CD4-positive, alpha-beta T cell treated with Interleukin-1 beta for 1 hour (primary cell): Measurements from ENCODE around the gene CAB39.
A peak's percentile ranks its signal among the peaks of the same experiment; 100 is the strongest.

Experiments
- DNase-seq, 2 donors: peaks; one replicate each; pipeline ENCODE4 v3.0.0-alpha.2; 2020 to 2022

The CAB39 gene

DNA sequence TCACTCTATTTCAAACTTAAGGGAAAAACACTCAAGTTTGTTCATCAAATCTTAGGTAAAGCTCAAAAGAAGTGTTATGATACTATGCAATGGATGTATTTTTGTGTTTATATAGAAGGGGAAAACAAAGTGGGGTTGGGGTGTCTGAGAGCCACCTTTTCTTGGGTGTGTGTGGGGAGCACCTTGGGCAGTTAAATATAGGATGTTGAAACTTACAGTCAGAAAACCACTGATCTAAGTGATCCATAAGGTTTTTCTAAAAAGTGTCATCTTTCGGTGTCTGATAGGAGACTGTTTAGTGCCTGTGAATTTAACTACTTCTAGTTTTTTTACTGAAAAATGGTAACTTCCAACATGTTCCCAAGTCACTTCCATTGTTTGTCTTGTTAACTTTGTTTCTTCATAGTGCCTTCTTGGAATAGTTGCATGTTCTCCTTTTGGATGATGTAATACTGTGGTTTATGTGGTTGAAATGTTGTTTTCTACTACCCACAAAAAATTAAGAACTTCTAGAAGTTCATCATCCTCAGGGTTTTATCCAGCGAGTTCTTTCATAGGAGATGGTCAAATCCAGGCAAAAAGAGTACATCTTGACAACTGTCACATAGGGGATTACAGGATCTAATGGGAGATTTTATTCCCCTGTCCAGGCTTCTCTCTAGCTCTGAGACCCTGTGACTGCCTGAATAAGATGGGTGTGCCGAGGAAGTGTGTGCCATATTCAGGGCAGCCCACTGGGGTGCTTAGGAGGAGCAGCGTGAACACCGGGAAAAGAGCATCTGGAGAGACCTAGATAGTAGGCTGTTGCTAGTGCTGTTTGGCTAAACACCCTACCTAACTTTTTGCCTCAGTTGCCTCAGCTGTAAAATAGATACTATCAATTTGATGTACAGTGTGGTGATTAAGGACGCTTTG, 46.2 kb downstream of the CAB39 start:
- DNase-seq, result no peak

DNA sequence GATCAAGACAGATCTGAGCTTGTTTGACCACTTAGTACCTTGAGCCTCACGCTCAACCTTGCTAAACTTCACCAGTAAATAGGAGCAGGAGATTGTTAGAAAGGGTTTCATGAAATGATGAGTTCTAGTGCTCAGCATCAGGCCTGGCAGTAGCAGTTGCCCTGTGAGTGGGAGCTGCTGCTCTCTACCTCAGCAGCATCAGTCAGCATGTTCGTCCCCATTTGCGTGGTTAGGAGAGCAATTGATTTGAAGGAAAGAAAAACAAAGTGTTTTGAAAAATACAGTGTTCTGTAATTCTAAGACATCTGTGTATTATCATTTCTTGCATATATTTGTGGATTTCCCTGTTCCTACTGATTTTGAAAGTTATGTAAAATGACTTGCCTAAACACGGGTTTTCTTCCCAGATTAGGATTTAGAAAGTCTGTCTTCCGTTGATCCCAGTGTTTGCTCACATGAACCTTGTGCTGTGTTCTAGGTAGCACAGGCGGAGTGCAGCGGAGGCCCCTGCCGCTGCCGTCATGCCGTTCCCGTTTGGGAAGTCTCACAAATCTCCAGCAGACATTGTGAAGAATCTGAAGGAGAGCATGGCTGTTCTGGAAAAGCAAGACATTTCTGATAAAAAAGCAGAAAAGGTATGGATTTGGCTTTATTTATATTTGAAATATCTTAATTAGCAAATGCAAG, 47.0 kb downstream of the CAB39 start:
- no peak for DNase-seq

DNA sequence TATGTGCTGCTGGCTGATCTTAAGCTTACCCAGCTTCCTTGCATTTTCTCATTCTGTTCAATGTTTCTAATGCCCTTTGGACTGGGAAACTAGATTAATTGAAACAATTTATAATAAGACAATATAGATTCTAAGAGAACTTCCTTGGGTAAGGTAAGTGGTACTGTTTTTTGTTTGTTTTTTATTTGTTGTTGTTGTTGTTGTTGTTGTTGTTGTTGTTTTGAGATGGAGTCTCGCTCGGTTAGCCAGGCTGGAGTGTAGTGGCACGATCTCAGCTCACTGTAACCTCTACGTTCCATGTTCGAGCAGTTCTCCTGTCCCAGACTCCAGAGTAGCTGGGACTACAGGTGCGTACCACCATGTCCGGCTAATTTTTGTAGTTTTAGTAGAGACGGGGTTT, 49.1 kb downstream of the CAB39 start:
- no peak for DNase-seq

- peak; percentile 16 to 30 for DNase-seq
Observed at GRCh38 chr2:230762317-230762896, 49.8 kb downstream of the CAB39 start.

DNA sequence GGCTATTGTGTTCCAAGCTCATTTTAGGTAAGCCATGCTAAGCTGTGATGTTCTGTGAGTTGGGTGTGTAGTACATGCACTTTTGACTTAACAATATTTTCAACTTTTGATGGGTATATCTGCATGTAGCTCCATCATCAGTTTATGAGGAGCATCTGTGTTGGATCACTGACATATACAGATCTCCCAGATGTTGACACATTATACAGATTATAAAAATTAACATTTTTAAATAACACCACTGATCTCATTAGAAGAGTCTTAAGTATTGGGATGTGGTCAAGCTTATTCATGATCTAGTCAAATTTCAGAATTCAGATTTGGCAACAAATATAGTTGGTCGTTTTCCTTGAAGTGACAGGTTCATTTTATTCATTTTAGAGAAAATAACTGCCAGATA, 51.7 kb downstream of the CAB39 start:
- DNase-seq, result no peak

DNA sequence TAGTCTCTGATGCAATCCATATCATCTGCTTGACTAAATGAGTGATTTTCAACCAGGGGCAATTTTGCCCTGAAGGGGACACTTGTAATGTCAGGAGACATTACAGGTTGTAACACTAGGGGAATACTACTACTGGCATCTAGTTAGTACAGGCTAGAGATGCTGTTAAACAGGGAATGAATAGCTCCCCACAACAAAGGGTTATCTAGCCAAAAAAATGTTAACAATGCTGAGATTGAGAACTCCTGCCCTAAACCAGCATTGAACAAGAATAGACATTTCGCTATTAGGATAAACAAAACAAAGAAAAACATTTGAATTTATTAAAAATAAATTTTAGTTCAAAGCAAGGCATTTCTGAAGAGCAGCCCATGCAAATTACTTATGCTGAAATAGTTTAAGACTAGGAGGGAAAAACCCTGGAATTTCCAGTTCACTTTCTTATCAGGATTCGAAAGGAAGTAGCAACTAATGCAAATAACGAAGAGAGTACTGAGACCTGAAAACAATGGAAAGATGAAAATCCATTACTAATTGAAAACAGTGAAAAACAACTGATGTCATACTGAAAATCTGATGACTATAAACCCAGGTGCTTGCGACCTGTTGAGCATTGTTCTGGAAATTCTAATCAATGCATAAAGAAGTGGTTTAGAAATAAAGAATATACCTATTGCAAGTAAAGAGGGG, 53.1 kb downstream of the CAB39 start:
- no peak for DNase-seq

GRCh38 chr2:230767862-230768388, 55.3 kb downstream of the CAB39 start:
- no peak for DNase-seq

DNA sequence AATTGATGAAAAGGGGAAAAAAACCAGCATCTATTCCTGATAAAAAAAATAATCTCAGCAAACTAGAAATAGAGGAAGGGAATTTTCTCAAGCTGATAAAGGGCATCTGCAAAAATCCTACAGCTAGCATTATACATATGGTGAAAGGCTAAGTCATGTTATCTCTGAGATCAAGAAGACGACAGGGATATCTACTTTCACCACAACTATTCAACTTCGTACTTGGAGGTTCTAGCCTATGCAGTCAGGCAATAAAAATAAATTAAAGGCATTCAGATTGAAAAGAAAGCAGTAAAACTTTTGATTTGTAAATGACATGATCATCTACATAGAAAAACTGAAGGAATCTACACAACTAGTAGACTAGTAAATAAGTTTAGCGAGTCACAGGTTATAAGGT, 58.2 kb downstream of the CAB39 start:
- no peak for DNase-seq

DNA sequence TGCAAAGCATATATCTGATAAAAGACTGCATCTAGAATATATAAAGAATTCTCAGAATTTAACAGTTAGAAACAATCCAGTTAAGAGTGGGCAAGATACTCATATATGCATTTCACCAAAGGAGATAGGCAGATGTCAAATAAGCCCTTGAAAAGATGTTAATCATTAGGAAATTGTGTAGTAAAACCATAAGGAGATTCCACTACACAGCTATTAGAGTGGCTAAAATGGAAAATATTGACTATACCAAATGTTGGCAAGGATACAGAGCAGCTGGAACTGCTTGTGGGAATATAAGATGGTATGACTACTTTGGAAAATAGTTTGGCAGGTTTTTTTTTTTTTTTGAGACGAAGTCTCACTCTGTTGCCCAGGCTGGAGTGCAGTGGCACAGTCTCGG, 59.5 kb downstream of the CAB39 start:
- no peak for DNase-seq

GRCh38 chr2:230773039-230773773, 60.6 kb downstream of the CAB39 start:
- DNase-seq, result peak in 1 of 2 donors; percentile 33

DNA sequence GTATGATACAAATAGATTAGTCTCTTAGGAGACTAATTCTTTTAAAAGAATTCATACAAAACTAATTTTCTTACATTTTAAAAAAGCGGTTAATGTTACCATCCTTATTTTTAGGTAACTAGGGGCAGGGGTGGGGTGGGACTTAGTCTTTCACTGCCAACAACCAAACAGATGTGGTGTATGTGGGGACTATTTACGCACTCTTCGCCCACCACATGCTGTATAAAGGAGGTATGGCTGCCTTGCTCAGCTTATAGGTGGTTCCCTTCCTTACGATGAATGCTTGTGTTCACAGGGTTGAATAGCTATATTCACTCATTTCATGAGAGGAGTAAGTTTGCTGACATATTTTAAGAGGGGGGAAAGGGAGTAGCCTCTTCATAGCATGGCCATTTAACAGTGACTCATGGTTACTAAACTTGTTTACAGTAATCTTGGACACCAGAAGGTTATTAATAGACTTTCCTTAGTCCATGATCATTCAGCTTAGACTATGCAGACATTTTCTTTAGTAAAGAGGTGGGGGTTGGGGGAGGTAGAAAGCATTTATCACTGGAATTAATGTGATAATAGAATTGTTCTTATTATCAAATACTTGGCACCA, 61.8 kb downstream of the CAB39 start:
- no peak for DNase-seq

GRCh38 chr2:230775737-230776136, 63.1 kb downstream of the CAB39 start:
- no peak for DNase-seq

- DNase-seq, result no peak
Observed at GRCh38 chr2:230777721-230778120, 65.1 kb downstream of the CAB39 start.

- DNase-seq, result no peak
Observed at GRCh38 chr2:230778350-230779063, 65.9 kb downstream of the CAB39 start.

DNA sequence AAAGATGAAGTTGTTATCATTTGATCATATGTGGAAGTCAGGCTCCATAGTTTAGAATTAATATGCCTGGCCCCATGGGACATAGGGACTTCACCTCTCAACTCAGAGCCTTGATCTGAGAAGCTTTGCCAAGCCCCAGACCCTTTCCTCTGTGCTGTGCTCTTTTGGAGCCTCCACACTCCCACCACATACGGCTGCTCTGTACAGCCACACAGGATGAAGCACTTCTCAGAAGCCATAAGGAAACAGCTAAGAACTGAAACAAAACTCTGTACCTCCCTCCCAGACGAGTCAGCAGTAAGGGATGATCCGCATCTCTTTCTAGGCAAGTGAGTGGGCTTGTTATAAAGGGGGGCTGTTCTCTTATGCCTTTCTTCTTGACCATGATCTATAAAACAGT, 66.5 kb downstream of the CAB39 start:
- no peak for DNase-seq

DNA sequence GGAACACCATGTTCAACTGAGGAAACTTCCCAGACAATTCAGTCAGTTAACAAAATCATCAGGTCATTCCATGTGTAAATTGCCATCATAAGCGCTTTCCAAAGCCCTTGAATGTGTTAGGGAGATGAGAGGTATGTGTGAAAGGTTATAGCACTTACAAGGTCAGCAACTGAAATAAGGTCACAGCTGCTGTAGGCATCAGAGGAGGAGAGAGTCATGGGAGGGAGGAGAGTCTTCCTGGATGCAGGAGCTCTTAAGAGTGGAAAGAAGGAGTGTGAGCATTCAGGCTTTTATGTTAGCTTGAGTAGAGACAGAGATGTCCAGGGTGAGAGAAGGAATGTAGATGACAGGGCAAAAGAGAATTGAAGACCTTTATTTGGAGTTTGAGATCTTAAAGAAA, 67.0 kb downstream of the CAB39 start:
- no peak for DNase-seq

DNA sequence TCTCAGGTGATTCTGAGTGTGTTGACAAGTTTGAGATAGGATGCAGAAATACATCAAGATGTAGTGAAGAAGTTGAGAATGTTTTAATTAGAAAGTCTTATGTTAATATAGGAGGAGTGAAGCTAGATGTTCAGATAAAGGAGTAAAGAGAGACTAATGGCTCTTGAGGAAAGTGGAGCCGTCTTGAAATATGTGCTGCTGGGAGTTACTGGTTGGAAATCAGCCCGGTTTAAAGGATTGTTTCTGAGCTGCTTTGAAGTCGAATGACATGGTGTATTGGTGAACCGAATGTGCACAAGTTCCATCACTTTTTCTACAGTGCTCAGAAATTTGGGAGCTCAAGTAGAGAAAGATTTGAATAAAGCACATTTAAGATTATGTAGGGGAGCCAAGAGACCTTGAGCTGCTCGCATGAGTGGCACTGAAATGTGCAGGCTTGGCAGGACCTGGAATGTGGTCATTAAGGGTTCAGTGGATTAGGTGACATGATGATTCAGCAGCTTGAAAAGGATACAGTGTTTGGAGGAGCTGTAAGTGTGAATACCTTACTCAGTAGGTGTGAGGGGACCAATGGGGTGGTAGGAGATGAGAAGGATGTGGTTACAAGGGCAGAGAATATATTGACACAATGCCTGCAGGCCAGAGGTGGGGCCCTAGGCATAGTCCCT, 68.6 kb downstream of the CAB39 start:
- DNase-seq, result peak; percentile 13 to 64

- DNase-seq, result no peak
Observed at GRCh38 chr2:230783101-230783500, 70.5 kb downstream of the CAB39 start.

GRCh38 chr2:230784795-230785194, 72.2 kb downstream of the CAB39 start:
- no peak for DNase-seq

DNA sequence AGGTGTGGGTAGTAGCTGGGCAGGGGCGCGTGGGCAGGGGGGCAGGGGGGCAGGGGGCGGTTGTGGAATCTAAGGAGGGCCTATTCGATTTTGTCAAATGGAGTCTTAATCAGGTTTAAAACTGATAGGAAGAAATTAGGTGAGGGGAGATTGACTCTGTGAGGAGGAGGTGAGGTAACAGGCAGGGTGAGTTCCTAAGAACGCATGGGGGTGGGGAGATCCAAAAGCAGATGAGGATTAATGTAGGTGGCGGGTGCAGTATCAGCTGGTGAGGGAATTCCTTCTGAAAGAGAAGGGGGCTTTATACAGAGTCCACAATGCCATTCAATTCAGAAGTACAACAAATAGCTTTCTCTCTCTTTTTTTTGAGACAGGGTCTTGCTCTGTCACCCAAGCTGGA, 72.7 kb downstream of the CAB39 start:
- DNase-seq, result no peak

- DNase-seq, result no peak
Observed at GRCh38 chr2:230787101-230787500, 74.5 kb downstream of the CAB39 start.
